Liver (tissue), 9 donors: ENCODE results near the gene SLC7A6OS. TPM values are rescaled to one million over a fixed set of nuclear protein-coding genes. Genes with fewer than 3 reads are reported as not detected.

Source experiments
- DNase-seq: peaks from one replicate; pipeline ENCODE4 v3.0.0-alpha.2; 2017; ENCODE audit warnings: low spot score
- H3K27ac ChIP-seq, 2 donors: one replicate each; pipeline ENCODE4 v1.7.0; 2013; ENCODE audit warnings: inconsistent platforms in 2 of 2, low read length in 2 of 2, control low read depth in 1 of 2, low read depth in 1 of 2, mild to moderate bottlenecking in 1 of 2
- H3K27me3 ChIP-seq, 4 donors: one replicate each; pipeline versions ENCODE4 v1.6.1 to v1.7.0; 2013; ENCODE audit warnings: low read length in 3 of 4, inconsistent platforms in 1 of 4, mild to moderate bottlenecking in 1 of 4, moderate library complexity in 1 of 4; ENCODE audit not compliant: control insufficient read depth in 4 of 4, insufficient read depth in 4 of 4
- H3K36me3 ChIP-seq, 4 donors: one replicate each; pipeline versions ENCODE4 v1.6.1 to v1.7.0; 2013; ENCODE audit warnings: low read length in 3 of 4, mild to moderate bottlenecking in 3 of 4, low read depth in 1 of 4, moderate library complexity in 1 of 4; ENCODE audit not compliant: control insufficient read depth in 4 of 4, insufficient read depth in 3 of 4
- H3K4me1 ChIP-seq, 4 donors: one replicate each; pipeline versions ENCODE4 v1.6.1 to v1.7.0; 2013; ENCODE audit warnings: low read length in 3 of 4, mild to moderate bottlenecking in 3 of 4, moderate library complexity in 1 of 4; ENCODE audit not compliant: control insufficient read depth in 4 of 4, insufficient read depth in 4 of 4
- H3K4me3 ChIP-seq, 3 donors: one replicate each; pipeline versions ENCODE4 v1.6.1 to v1.7.0; 2013; ENCODE audit warnings: low read length in 3 of 3, control low read depth in 1 of 3, low read depth in 1 of 3, mild to moderate bottlenecking in 1 of 3
- H3K9ac ChIP-seq, 2 donors: one replicate each; pipeline ENCODE4 v1.7.0; 2013; ENCODE audit warnings: low read length in 2 of 2, mild to moderate bottlenecking in 2 of 2, moderate library complexity in 2 of 2, control low read depth in 1 of 2, low read depth in 1 of 2
- H3K9me3 ChIP-seq, 4 donors: one replicate each; pipeline versions ENCODE4 v1.6.1 to v1.7.0; 2013; ENCODE audit warnings: low read length in 3 of 4; ENCODE audit not compliant: control insufficient read depth in 4 of 4
- ATF3 ChIP-seq: IDR thresholded peaks from 2 replicates; pipeline ENCODE4 v1.6.1; 2016; ENCODE audit warnings: antibody characterized with exemption
- FOXA1 ChIP-seq: IDR thresholded peaks from 2 replicates; pipeline ENCODE4 v1.6.1; 2016; ENCODE audit warnings: antibody characterized with exemption
- FOXA2 ChIP-seq: IDR thresholded peaks from 2 replicates; pipeline ENCODE4 v1.6.1; 2016; ENCODE audit warnings: antibody characterized with exemption
- GABPA ChIP-seq, 2 donors: IDR thresholded peaks in 1 of 2; conservative IDR thresholded peaks in 1 of 2; 2 replicates each; pipeline ENCODE4 v1.6.1; 2016; ENCODE audit warnings: antibody characterized with exemption in 2 of 2, mild to moderate bottlenecking in 1 of 2, moderate library complexity in 1 of 2
- HNF4A ChIP-seq, 2 donors: conservative IDR thresholded peaks; 2 replicates each; pipeline ENCODE4 v1.6.1; 2016; ENCODE audit warnings: antibody characterized with exemption in 2 of 2, mild to moderate bottlenecking in 2 of 2
- MAX ChIP-seq: IDR thresholded peaks from 2 replicates; pipeline ENCODE4 v1.6.1; 2016; ENCODE audit warnings: antibody characterized with exemption
- NR2F2 ChIP-seq: IDR thresholded peaks from 2 replicates; pipeline ENCODE4 v1.6.1; 2016; ENCODE audit warnings: antibody characterized with exemption
- RAD21 ChIP-seq, 2 donors: IDR thresholded peaks; 2 replicates each; pipeline ENCODE4 v1.6.1; 2016; ENCODE audit warnings: antibody characterized with exemption in 2 of 2, mild to moderate bottlenecking in 2 of 2
- REST ChIP-seq: IDR thresholded peaks from 2 replicates; pipeline ENCODE4 v1.6.1; 2016; ENCODE audit warnings: antibody characterized with exemption, mild to moderate bottlenecking
- SP1 ChIP-seq: IDR thresholded peaks from 2 replicates; pipeline ENCODE4 v1.6.1; 2018; ENCODE audit warnings: antibody characterized with exemption, mild to moderate bottlenecking
- TAF1 ChIP-seq: conservative IDR thresholded peaks from 2 replicates; pipeline ENCODE4 v1.6.1; 2016; ENCODE audit warnings: antibody characterized with exemption, mild to moderate bottlenecking
- ZBTB33 ChIP-seq: IDR thresholded peaks from 2 replicates; pipeline ENCODE4 v1.6.1; 2016; ENCODE audit warnings: antibody characterized with exemption
- WGBS: extraction: QIAGEN DNeasy Blood & Tissue Kit; methylation state at CpG from one replicate; pipeline ENCODE4 v1.1.7; 2013; 5-methylcytosine and 5-hydroxymethylcytosine counted together
- polyA plus RNA-seq, 2 donors: library from polyadenylated mRNA; stranded (reverse) in 1 of 2; unstranded in 1 of 2; fragments of 200-250 nt in 1 of 2; fragments of >200 nt in 1 of 2; fragmentation: Nextera tagmentation in 1 of 2; extraction: Ambion mirVana in 1 of 2; gene quantifications; one replicate each; pipeline versions ENCODE4 v1.2.1 to v1.2.3, GENCODE V29; 2013 to 2015
- total RNA-seq, 2 donors: library from RNA; depleted of rRNA; stranded (reverse); fragments of >200 nt; gene quantifications; one replicate each; pipeline ENCODE4 v1.2.3, GENCODE V29; 2014
- donor health status: healthy.
- donor health status: healthy.
- donor health status: healthy.
- donor health status: healthy.
- donor health status: healthy.

The SLC7A6OS gene
- total and polyA plus RNA-seq, 4 donors, result 2.6 to 8.3 (median 5.5) TPM

- no peak for TF ChIP-seq REST
Observed at GRCh38 chr16:68343137-68343536, 32.4 kb upstream of the SLC7A6OS start (continued).

GRCh38 chr16:68342620-68343019 is 31.9 kb upstream of the SLC7A6OS start:
- no peak for DNase-seq
- Histone ChIP-seq H3K9ac (no peak overlapping the region), H3K4me3 (no peak overlapping the region), H3K27me3 (no peaks in the 10 kb centered on the region), H3K9me3 (no peaks in the 10 kb centered on the region), H3K27ac (no peak overlapping the region), H3K36me3 (peaks cover 10 to 53% (median 32%) of the 10 kb centered on the region in 4 donors), H3K4me1 (peaks cover 2 to 20% (median 17%) of the 10 kb centered on the region in 4 donors)
- 95% methylated on average over 7 of the region's 7 CpGs for WGBS
- TF ChIP-seq FOXA1 (no peak), SP1 (no peak)

- 95% methylated on average over 13 of the region's 13 CpGs for WGBS
- H3K36me3 ChIP-seq, result peaks cover 10 to 47% (median 33%) of the 10 kb centered on the region in 4 donors
Observed at GRCh38 chr16:68339214-68339613, 28.5 kb upstream of the SLC7A6OS start.

GRCh38 chr16:68338326-68339119 is 27.8 kb upstream of the SLC7A6OS start:
- WGBS, result 96% methylated on average over 16 of the region's 16 CpGs
- TF ChIP-seq GABPA (IDR thresholded peaks at IDR 0.05 in 1 of 2, conservative IDR thresholded peaks at IDR 0.05 in 1 of 2), result no peak
- no peak for TF ChIP-seq REST
- no peak for TF ChIP-seq RAD21 (IDR thresholded peaks at IDR 0.05)
- no peak for TF ChIP-seq ZBTB33
- no peak for TF ChIP-seq SP1
- TF ChIP-seq TAF1, result no peak
- no peak for TF ChIP-seq ATF3
- TF ChIP-seq MAX, result no peak
- TF ChIP-seq NR2F2, result no peak
- no peak for TF ChIP-seq FOXA2
- TF ChIP-seq HNF4A (conservative IDR thresholded peaks at IDR 0.05), result no peak

More at GRCh38 chr16:68339214-68339613, 28.5 kb upstream of the SLC7A6OS start:
- TF ChIP-seq SP1, result no peak
- H3K4me1 ChIP-seq, result no peaks in the 10 kb centered on the region
- no peak overlapping the region for H3K4me3 ChIP-seq
- H3K9ac ChIP-seq, result no peak overlapping the region
- DNase-seq, result no peak
- no peaks in the 10 kb centered on the region for H3K9me3 ChIP-seq
- H3K27me3 ChIP-seq, result no peaks in the 10 kb centered on the region
- H3K27ac ChIP-seq, result no peak overlapping the region

More at GRCh38 chr16:68338326-68339119, 27.8 kb upstream of the SLC7A6OS start:
- Histone ChIP-seq H3K4me1 (peaks cover 0 to 1% (median under 1%) of the 10 kb centered on the region in 4 donors), H3K27ac (no peak overlapping the region), H3K9me3 (no peaks in the 10 kb centered on the region), H3K36me3 (peaks cover 10 to 47% (median 32%) of the 10 kb centered on the region in 4 donors), H3K27me3 (no peaks in the 10 kb centered on the region), H3K4me3 (no peak overlapping the region), H3K9ac (no peak overlapping the region)
- DNase-seq, result no peak
